ENCODE results near the gene MZF1. TPM values are rescaled to one million over a fixed set of nuclear protein-coding genes. Genes with fewer than 3 reads are reported as not detected.
"Not testable (repeated sequence)": the region's sequence is repeated elsewhere in the genome, so short reads cannot be mapped to it uniquely, and the experiment has no call there.

MZF1 gene
- total and polyA plus RNA-seq, 2 experiments from 2014 or later, result 10.2 to 21.8 TPM

GRCh38 chr19:58542641-58543372, 30.3 kb downstream of the MZF1 start:
- H3K9me2 ChIP-seq (ENCODE audit: insufficient read depth); H2AFZ ChIP-seq; DNase-seq (ENCODE audit: low spot score); H3K9me3 Mint-ChIP-seq; H3K27ac Mint-ChIP-seq; ATAC-seq: not testable (repeated sequence)
- peaks cover 23% of the 10 kb centered on the region for H3K4me1 Mint-ChIP-seq
- peaks cover 15% of the 10 kb centered on the region; the same call in 1 of the 2 replicates for H3K27me3 ChIP-seq (ENCODE audit: insufficient read depth)
- H3F3A ChIP-seq (replicated peaks; ENCODE audit: low read depth), result peaks cover 40% of the 10 kb centered on the region
- peak overlapping the region; percentile 78 for H3K4me2 ChIP-seq
- peaks cover 42% of the 10 kb centered on the region for H3K27me3 Mint-ChIP-seq (ENCODE audit: insufficient read depth, low read depth, poor library complexity)
- peaks cover 31% of the 10 kb centered on the region for H3K79me2 ChIP-seq (replicated peaks; ENCODE audit: insufficient read depth)
- H4K20me1 ChIP-seq (replicated peaks; ENCODE audit: insufficient read depth), result peaks cover 28% of the 10 kb centered on the region
- peak overlapping the region; percentile 99 for H3K4me3 ChIP-seq
- peaks cover 14% of the 10 kb centered on the region for H3K36me3 ChIP-seq (ENCODE audit: insufficient read depth)
- peaks cover 10% of the 10 kb centered on the region; the same call in 1 of the 2 replicates for H3K4me1 ChIP-seq (ENCODE audit: insufficient read depth)
- H3K27ac ChIP-seq (ENCODE audit: low read depth), result peak overlapping the region; percentile 96; the same call in 1 of the 2 replicates
- peaks cover 32% of the 10 kb centered on the region for H3K36me3 Mint-ChIP-seq (ENCODE audit: low read depth)
- H3K4me3 Mint-ChIP-seq, result peak overlapping the region; percentile 89

GRCh38 chr19:58539169-58539559, 34.0 kb downstream of the MZF1 start:
- ATAC-seq, result not testable (repeated sequence)
- peak overlapping the region; percentile 60; the same call in 1 of the 2 replicates for H3K4me3 ChIP-seq
- peak overlapping the region; percentile 97 for H3K27ac Mint-ChIP-seq

GRCh38 chr19:58538257-58539168, 34.6 kb downstream of the MZF1 start:
- no peaks in the 10 kb centered on the region for H3K79me2 ChIP-seq (replicated peaks; ENCODE audit: insufficient read depth)
- Mint-ChIP-seq H3K36me3 (ENCODE audit: low read depth) (no peaks in the 10 kb centered on the region), H3K27ac (peak overlapping the region; percentile 98), H3K9me3 (no peaks in the 10 kb centered on the region), H3K4me1 (peaks cover 11% of the 10 kb centered on the region), H3K27me3 (ENCODE audit: insufficient read depth, low read depth, poor library complexity) (peaks cover 21% of the 10 kb centered on the region), H3K4me3 (peak overlapping the region; percentile 74)
- ATAC-seq, result peak; percentile 98
- TF ChIP-seq REST (IDR thresholded peaks at IDR 0.05; ENCODE audit: unreplicated experiment) (no peak), ZNF331 (CRISPR knock-in tag; IDR thresholded peaks at IDR 0.05; ENCODE audit: low read depth) (no peak), POLR2AphosphoS5 (IDR thresholded peaks at IDR 0.05; ENCODE audit: low read depth) (peak; percentile 80), CTCF (conservative IDR thresholded peaks at IDR 0.05; ENCODE audit: low read depth in 2 of 2) (no peak), ETS1 (IDR thresholded peaks at IDR 0.05) (peak; percentile 64), EZH2phosphoT487 (IDR thresholded peaks at IDR 0.05; ENCODE audit: unreplicated experiment) (no peak), CREB1 (CRISPR knock-in tag; IDR thresholded peaks at IDR 0.05; ENCODE audit: low read depth) (peak; percentile 10; the same call in 1 of the 2 replicates), JUNB (IDR thresholded peaks at IDR 0.05; ENCODE audit: unreplicated experiment) (no peak), ZNF114 (CRISPR knock-in tag; IDR thresholded peaks at IDR 0.05) (no peak)
- H3F3A ChIP-seq (replicated peaks; ENCODE audit: low read depth), result peaks cover 11% of the 10 kb centered on the region
- H3K9me2 ChIP-seq (ENCODE audit: insufficient read depth), result no peaks in the 10 kb centered on the region
- DNase-seq (ENCODE audit: low spot score), result peak; percentile 97
- no peaks in the 10 kb centered on the region for H4K20me1 ChIP-seq (replicated peaks; ENCODE audit: insufficient read depth)
- H3K36me3 ChIP-seq (ENCODE audit: insufficient read depth), result no peaks in the 10 kb centered on the region
- H3K4me2 ChIP-seq, result peak overlapping the region; percentile 79
- H3K27me3 ChIP-seq (ENCODE audit: insufficient read depth), result peaks cover 15% of the 10 kb centered on the region; the same call in 1 of the 2 replicates
- H3K27ac ChIP-seq (ENCODE audit: low read depth), result peak overlapping the region; percentile 93
- H3K4me3 ChIP-seq, result peak overlapping the region; percentile 60
- peaks cover 7% of the 10 kb centered on the region; the same call in 1 of the 2 replicates for H3K4me1 ChIP-seq (ENCODE audit: insufficient read depth)
- peak overlapping the region; percentile 32; the same call in 1 of the 2 replicates for H2AFZ ChIP-seq

More at GRCh38 chr19:58539169-58539559, 34.0 kb downstream of the MZF1 start:
- not testable (repeated sequence) for H3K4me1 ChIP-seq (ENCODE audit: insufficient read depth); H3K36me3 Mint-ChIP-seq (ENCODE audit: low read depth); H3K36me3 ChIP-seq (ENCODE audit: insufficient read depth); H2AFZ ChIP-seq; H4K20me1 ChIP-seq (replicated peaks; ENCODE audit: insufficient read depth); H3K79me2 ChIP-seq (replicated peaks; ENCODE audit: insufficient read depth); H3K27ac ChIP-seq (ENCODE audit: low read depth); H3K9me2 ChIP-seq (ENCODE audit: insufficient read depth); DNase-seq (ENCODE audit: low spot score); H3K9me3 Mint-ChIP-seq
- Histone ChIP-seq H3F3A (replicated peaks; ENCODE audit: low read depth) (peaks cover 14% of the 10 kb centered on the region), H3K4me2 (peak overlapping the region; percentile 79), H3K27me3 (ENCODE audit: insufficient read depth) (peaks cover 15% of the 10 kb centered on the region; the same call in 1 of the 2 replicates)
- Mint-ChIP-seq H3K27me3 (ENCODE audit: insufficient read depth, low read depth, poor library complexity) (peaks cover 26% of the 10 kb centered on the region), H3K4me3 (peak overlapping the region; percentile 21; the same call in 1 of the 3 replicates), H3K4me1 (peaks cover 14% of the 10 kb centered on the region)
